Gastroesophageal sphincter (tissue), 3 donors: ENCODE measurements around the gene ODC1.

Experiments used
- EP300 ChIP-seq: sonication (generic); formaldehyde crosslinking; IDR thresholded peaks from one replicate; pipeline ENCODE4 v1.6.1; 2017; ENCODE audit warnings: antibody characterized with exemption, mild to moderate bottlenecking
- POLR2A ChIP-seq, 2 donors: fragments of 450-650 bp; IDR thresholded peaks; one replicate each; pipeline ENCODE4 v1.6.1; 2017; ENCODE audit warnings: antibody characterized with exemption in 2 of 2, mild to moderate bottlenecking in 2 of 2, moderate library complexity in 1 of 2
- POLR2AphosphoS5 ChIP-seq: sonication (generic); formaldehyde crosslinking; IDR thresholded peaks from one replicate; pipeline ENCODE4 v1.6.1; 2017; ENCODE audit warnings: antibody characterized with exemption
- TF ChIP-seq, protein P1 (sequence below), 4 experiments: fragments of 200-600 bp in 2 of 4; fragments of 450-650 bp in 2 of 4; sonication (generic) in 1 of 4; IDR thresholded peaks; one replicate each; pipeline ENCODE4 v1.5.1; 2017 to 2019; ENCODE audit warnings: antibody characterized with exemption in 4 of 4, mild to moderate bottlenecking in 2 of 4, moderate library complexity in 2 of 4

DNA sequence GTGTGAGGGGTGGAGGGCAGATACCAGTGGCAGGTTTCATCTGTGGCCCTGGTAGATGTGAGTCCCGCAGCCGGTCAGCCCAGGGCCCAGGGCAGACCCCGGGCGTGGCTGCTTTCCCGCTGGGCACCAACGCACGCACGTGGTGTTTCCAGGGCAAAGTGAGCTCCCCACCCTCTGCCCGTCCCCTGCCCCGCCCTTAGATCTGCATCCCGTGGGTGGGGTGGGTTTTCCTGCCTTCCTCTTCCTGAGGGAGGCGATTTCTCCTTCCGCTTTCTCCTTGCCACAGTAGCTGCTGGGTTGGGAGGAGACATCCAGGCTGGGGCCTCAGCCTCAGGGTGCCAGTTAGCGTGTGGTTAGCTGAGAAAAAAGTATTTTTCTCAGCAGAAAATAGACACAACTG, 49.6 kb downstream of the ODC1 start:
- TF ChIP-seq POLR2A (IDR thresholded peaks at IDR 0.05) (no peak), POLR2AphosphoS5 (no peak), EP300 (no peak)
- TF ChIP-seq, protein P1, sequence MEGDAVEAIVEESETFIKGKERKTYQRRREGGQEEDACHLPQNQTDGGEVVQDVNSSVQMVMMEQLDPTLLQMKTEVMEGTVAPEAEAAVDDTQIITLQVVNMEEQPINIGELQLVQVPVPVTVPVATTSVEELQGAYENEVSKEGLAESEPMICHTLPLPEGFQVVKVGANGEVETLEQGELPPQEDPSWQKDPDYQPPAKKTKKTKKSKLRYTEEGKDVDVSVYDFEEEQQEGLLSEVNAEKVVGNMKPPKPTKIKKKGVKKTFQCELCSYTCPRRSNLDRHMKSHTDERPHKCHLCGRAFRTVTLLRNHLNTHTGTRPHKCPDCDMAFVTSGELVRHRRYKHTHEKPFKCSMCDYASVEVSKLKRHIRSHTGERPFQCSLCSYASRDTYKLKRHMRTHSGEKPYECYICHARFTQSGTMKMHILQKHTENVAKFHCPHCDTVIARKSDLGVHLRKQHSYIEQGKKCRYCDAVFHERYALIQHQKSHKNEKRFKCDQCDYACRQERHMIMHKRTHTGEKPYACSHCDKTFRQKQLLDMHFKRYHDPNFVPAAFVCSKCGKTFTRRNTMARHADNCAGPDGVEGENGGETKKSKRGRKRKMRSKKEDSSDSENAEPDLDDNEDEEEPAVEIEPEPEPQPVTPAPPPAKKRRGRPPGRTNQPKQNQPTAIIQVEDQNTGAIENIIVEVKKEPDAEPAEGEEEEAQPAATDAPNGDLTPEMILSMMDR (IDR thresholded peaks at IDR 0.05): no peak
